ENCODE data around the gene MYL6B.

MYL6B gene

DNA sequence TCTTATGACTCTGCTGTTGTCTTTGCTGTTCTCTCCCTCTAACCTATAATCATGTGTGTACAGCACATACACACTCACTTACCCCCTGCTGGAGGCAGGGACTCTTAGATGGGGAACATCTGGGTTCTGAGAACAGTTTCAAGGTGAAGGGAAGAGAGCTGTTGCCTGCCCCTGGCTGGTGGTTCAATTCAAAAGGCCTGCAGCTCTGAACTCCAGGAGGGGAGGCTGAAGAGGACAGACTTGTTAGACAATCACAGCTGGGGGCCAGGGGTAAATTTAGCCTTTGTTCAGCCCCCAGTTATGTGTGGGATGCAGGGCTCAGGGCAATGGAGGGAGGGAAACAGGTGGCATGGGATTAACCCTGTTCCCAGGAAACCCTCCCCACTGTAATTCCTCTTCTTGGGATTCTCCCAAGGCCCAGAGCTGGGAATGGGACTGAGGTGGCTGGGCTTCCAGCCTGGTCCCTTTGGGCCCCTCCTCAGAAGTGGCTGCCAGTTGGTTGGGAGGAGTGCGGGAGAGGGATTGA lies 1.9 kb downstream of the MYL6B start:
- TF ChIP-seq GATA3 (IDR thresholded peaks at IDR 0.05; ENCODE audit: low read depth, low read length) (no peak), GATA2 (IDR thresholded peaks at IDR 0.05; ENCODE audit: low read depth, low read length) (no peak)

DNA sequence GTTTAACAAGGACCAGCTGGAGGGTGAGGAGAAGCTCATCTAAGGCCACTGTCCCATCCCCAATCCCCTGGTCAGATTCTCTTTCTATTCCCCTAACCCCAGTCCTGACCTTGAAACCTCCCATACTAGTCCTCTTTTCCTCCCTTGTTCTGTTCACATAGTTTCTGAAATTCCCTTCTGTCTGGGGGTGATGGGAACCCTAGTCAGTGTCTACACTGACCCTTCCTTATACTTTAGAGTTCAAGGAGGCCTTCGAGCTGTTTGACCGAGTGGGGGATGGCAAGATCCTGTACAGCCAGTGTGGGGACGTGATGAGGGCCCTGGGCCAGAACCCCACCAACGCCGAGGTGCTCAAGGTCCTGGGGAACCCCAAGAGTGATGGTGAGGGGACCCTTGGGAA lies 2.4 kb downstream of the MYL6B start:
- TF ChIP-seq GATA3 (IDR thresholded peaks at IDR 0.05; ENCODE audit: low read depth, low read length), result no peak
- TF ChIP-seq GATA2 (IDR thresholded peaks at IDR 0.05; ENCODE audit: low read depth, low read length), result no peak

GRCh38 chr12:56155256-56155845 lies 3.0 kb downstream of the MYL6B start:
- TF ChIP-seq GATA3 (IDR thresholded peaks at IDR 0.05; ENCODE audit: low read depth, low read length) (no peak), GATA2 (IDR thresholded peaks at IDR 0.05; ENCODE audit: low read depth, low read length) (no peak)

GRCh38 chr12:56157201-56158028 lies 5.0 kb downstream of the MYL6B start:
- no peak for TF ChIP-seq GATA3 (IDR thresholded peaks at IDR 0.05; ENCODE audit: low read depth, low read length)
- no peak for TF ChIP-seq GATA2 (IDR thresholded peaks at IDR 0.05; ENCODE audit: low read depth, low read length)

- TF ChIP-seq GATA2 (IDR thresholded peaks at IDR 0.05; ENCODE audit: low read depth, low read length) (0 out of 2 replicates have a peak, but pooled peaks have one; percentile 18), GATA3 (IDR thresholded peaks at IDR 0.05; ENCODE audit: low read depth, low read length) (no peak)
These were observed 5.9 kb downstream of the MYL6B start, which contains the start of gene MYL6 for GRCh38 chr12:56158029-56158925. TSS of gene MYL6 (plus strand) at chr12:56158359. CDS start at chr12:56158402, 43 bp downstream.

DNA sequence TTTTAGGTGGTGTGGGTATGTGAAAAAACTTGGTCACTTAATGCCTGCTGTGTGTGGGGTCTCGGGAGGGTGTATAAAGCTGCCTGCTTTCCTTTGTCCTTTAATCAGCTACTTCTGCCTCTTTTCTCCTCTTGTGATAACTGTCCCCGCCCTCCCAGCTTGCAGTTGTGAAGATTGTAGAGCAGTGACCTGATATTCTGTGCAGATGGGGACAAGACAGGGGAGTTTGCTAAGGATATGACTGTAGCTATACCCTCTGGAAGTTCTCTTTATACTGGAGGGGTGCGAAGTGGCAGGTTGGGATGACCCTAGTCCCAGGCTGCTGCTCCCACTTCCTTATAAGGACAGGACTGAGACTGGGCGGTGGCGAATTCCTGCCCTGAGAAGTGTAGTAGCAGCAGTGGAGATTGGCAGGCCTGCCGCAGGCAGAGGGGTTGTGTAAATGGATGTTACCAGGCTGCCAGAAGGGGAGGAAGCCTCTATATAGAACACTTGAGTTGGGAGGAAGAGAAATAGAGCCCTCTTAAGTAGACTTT lies 6.6 kb downstream of the MYL6B start:
- TF ChIP-seq GATA3 (IDR thresholded peaks at IDR 0.05; ENCODE audit: low read depth, low read length) (no peak), GATA2 (IDR thresholded peaks at IDR 0.05; ENCODE audit: low read depth, low read length) (no peak)

- TF ChIP-seq GATA3 (IDR thresholded peaks at IDR 0.05; ENCODE audit: low read depth, low read length), result no peak
- no peak for TF ChIP-seq GATA2 (IDR thresholded peaks at IDR 0.05; ENCODE audit: low read depth, low read length)
These were observed 7.2 kb downstream of the MYL6B start for GRCh38 chr12:56159482-56160192.

- TF ChIP-seq GATA3 (IDR thresholded peaks at IDR 0.05; ENCODE audit: low read depth, low read length) (no peak), GATA2 (IDR thresholded peaks at IDR 0.05; ENCODE audit: low read depth, low read length) (no peak)
These were observed 7.9 kb downstream of the MYL6B start for GRCh38 chr12:56160193-56160763.

DNA sequence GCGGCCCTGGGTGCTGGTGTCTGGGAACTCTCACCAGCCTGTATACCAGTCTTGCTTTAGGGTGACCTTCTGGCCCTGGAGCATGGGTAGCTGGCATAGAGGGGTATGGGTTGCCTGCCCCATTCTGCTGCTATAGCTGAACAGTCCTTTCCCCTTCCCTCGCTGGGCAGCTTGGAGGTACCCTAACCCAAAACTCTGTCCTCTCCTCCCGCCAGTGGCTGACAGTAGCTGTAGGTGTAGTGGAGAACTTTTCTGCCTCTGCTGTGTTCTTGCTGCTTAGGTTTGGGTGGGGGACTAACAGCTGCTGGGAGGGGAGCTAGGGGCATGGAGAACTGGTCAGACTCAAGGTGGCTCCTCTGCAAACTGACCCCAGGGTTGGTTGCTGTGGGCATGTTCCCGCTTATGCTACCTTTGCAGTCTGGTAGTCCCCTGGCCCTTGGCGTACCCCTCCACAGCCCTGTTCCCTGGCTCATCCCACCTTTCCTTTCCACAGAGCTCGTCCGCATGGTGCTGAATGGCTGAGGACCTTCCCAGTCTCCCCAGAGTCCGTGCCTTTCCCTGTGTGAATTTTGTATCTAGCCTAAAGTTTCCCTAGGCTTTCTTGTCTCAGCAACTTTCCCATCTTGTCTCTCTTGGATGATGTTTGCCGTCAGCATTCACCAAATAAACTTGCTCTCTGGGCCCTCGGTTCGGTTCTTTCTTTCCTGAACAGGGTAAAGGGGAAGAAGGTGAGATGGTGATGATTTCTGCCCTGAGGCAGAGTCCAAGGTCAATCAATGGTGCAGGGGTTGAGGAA lies 8.7 kb downstream of the MYL6B start:
- TF ChIP-seq GATA2 (IDR thresholded peaks at IDR 0.05; ENCODE audit: low read depth, low read length), result no peak
- TF ChIP-seq GATA3 (IDR thresholded peaks at IDR 0.05; ENCODE audit: low read depth, low read length), result no peak

DNA sequence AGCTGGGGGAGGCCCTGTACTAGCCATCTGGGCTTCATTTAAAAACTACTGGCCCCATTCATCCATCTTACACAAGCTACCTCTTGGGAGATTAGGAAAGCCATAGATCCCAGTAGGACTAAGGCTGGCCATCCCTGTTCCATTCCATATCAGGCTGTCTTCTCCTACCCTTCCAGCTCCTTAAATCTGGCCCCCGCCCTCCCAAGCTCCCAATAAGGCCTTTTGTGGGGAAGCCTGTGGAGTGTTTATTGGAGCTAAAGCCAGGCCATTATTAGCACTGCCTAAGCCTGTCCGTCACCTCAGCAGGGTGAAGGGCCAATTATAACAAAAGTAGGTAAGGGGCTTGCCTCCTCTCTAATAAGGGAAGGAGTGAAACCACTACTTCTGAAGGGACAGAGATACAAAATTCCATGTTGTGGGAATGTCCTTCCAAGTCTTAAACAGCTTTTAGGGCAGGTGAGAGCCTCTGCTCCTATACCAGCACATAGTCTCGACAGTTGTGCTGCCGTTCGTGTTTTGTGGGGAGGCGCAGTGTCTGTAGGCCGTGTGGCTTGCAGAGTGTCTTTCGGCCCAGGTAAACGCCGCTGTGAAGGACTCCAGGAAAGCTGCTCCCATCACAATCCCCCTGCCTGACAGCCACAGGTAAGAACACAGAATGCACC lies 9.4 kb downstream of the MYL6B start:
- TF ChIP-seq GATA2 (IDR thresholded peaks at IDR 0.05; ENCODE audit: low read depth, low read length) (no peak), GATA3 (IDR thresholded peaks at IDR 0.05; ENCODE audit: low read depth, low read length) (no peak)

GRCh38 chr12:56162468-56163290 lies 10.3 kb downstream of the MYL6B start:
- TF ChIP-seq GATA3 (IDR thresholded peaks at IDR 0.05; ENCODE audit: low read depth, low read length) (no peak), GATA2 (IDR thresholded peaks at IDR 0.05; ENCODE audit: low read depth, low read length) (no peak)
